ENCODE data around the gene MBOAT1.

The MBOAT1 gene
- total RNA-seq: 38.9 to 71.0 (median 49.5) reads per million in 3 donors

GRCh38 chr6:20212392-20213111, at the start of gene MBOAT1:
TSS of gene MBOAT1 (minus strand) at chr6:20212469. CDS start at chr6:20212234, 235 bp downstream.
- no peaks in the 10 kb centered on the region for H3K36me3 ChIP-seq (ENCODE audit: control insufficient read depth, insufficient read depth, low read length)
- peak; percentile 50 to 55 (median 53) for DNase-seq

GRCh38 chr6:20261685-20262084, 49.4 kb upstream of the MBOAT1 start:
- no peaks in the 10 kb centered on the region for H3K36me3 ChIP-seq (ENCODE audit: control insufficient read depth, insufficient read depth, low read length)
- no peak for DNase-seq
- no peak overlapping the region for H3K4me3 ChIP-seq (ENCODE audit: insufficient read depth, low read depth, low read length, poor library complexity, severe bottlenecking)
- H3K9me3 ChIP-seq (ENCODE audit: control insufficient read depth, low read length): no peaks in the 10 kb centered on the region
- H3K27me3 ChIP-seq (replicated peaks; ENCODE audit: control insufficient read depth, insufficient read depth, low read length, poor library complexity, severe bottlenecking): no peaks in the 10 kb centered on the region
- no peaks in the 10 kb centered on the region for H3K4me1 ChIP-seq (ENCODE audit: control insufficient read depth, insufficient read depth, low read length, poor library complexity, severe bottlenecking)
- H3K27ac ChIP-seq (ENCODE audit: insufficient read depth, low read length, poor library complexity, severe bottlenecking): no peak overlapping the region

More at GRCh38 chr6:20212392-20213111, at the start of gene MBOAT1:
- H3K9me3 ChIP-seq (ENCODE audit: control insufficient read depth, low read length): no peaks in the 10 kb centered on the region
- no peaks in the 10 kb centered on the region for H3K27me3 ChIP-seq (replicated peaks; ENCODE audit: control insufficient read depth, insufficient read depth, low read length, poor library complexity, severe bottlenecking)
- H3K27ac ChIP-seq (ENCODE audit: insufficient read depth, low read length, poor library complexity, severe bottlenecking): peak within 1 kb of the TSS; percentile 68
- peak within 1 kb of the TSS; percentile 79 for H3K4me3 ChIP-seq (ENCODE audit: insufficient read depth, low read depth, low read length, poor library complexity, severe bottlenecking)
- H3K4me1 ChIP-seq (ENCODE audit: control insufficient read depth, insufficient read depth, low read length, poor library complexity, severe bottlenecking): peaks cover 21% of the 10 kb centered on the region

- H3K9me3 ChIP-seq (ENCODE audit: control insufficient read depth, low read length): no peaks in the 10 kb centered on the region
- no peak for DNase-seq
Observed at GRCh38 chr6:20260360-20260759, 48.1 kb upstream of the MBOAT1 start.

GRCh38 chr6:20259316-20260049, 47.2 kb upstream of the MBOAT1 start:
- DNase-seq: no peak
- Histone ChIP-seq H3K27ac (ENCODE audit: insufficient read depth, low read length, poor library complexity, severe bottlenecking) (no peak overlapping the region), H3K4me1 (ENCODE audit: control insufficient read depth, insufficient read depth, low read length, poor library complexity, severe bottlenecking) (no peaks in the 10 kb centered on the region), H3K27me3 (replicated peaks; ENCODE audit: control insufficient read depth, insufficient read depth, low read length, poor library complexity, severe bottlenecking) (no peaks in the 10 kb centered on the region), H3K4me3 (ENCODE audit: insufficient read depth, low read depth, low read length, poor library complexity, severe bottlenecking) (no peak overlapping the region), H3K9me3 (ENCODE audit: control insufficient read depth, low read length) (no peaks in the 10 kb centered on the region), H3K36me3 (ENCODE audit: control insufficient read depth, insufficient read depth, low read length) (no peaks in the 10 kb centered on the region)

More at GRCh38 chr6:20260360-20260759, 48.1 kb upstream of the MBOAT1 start:
- H3K4me1 ChIP-seq (ENCODE audit: control insufficient read depth, insufficient read depth, low read length, poor library complexity, severe bottlenecking): no peaks in the 10 kb centered on the region
- H3K36me3 ChIP-seq (ENCODE audit: control insufficient read depth, insufficient read depth, low read length): no peaks in the 10 kb centered on the region
- H3K27ac ChIP-seq (ENCODE audit: insufficient read depth, low read length, poor library complexity, severe bottlenecking): no peak overlapping the region
- H3K4me3 ChIP-seq (ENCODE audit: insufficient read depth, low read depth, low read length, poor library complexity, severe bottlenecking): no peak overlapping the region
- no peaks in the 10 kb centered on the region for H3K27me3 ChIP-seq (replicated peaks; ENCODE audit: control insufficient read depth, insufficient read depth, low read length, poor library complexity, severe bottlenecking)

- no peak for DNase-seq
- H3K36me3 ChIP-seq (ENCODE audit: control insufficient read depth, insufficient read depth, low read length): no peaks in the 10 kb centered on the region
- no peak overlapping the region for H3K4me3 ChIP-seq (ENCODE audit: insufficient read depth, low read depth, low read length, poor library complexity, severe bottlenecking)
- H3K27ac ChIP-seq (ENCODE audit: insufficient read depth, low read length, poor library complexity, severe bottlenecking): no peak overlapping the region
- no peaks in the 10 kb centered on the region for H3K27me3 ChIP-seq (replicated peaks; ENCODE audit: control insufficient read depth, insufficient read depth, low read length, poor library complexity, severe bottlenecking)
- no peaks in the 10 kb centered on the region for H3K4me1 ChIP-seq (ENCODE audit: control insufficient read depth, insufficient read depth, low read length, poor library complexity, severe bottlenecking)
- H3K9me3 ChIP-seq (ENCODE audit: control insufficient read depth, low read length): no peaks in the 10 kb centered on the region
Observed at GRCh38 chr6:20255428-20255827, 43.2 kb upstream of the MBOAT1 start.

GRCh38 chr6:20254295-20254694, 42.0 kb upstream of the MBOAT1 start:
- H3K9me3 ChIP-seq (ENCODE audit: control insufficient read depth, low read length): no peaks in the 10 kb centered on the region
- H3K27me3 ChIP-seq (replicated peaks; ENCODE audit: control insufficient read depth, insufficient read depth, low read length, poor library complexity, severe bottlenecking): no peaks in the 10 kb centered on the region

GRCh38 chr6:20253021-20253420, 40.8 kb upstream of the MBOAT1 start:
- Histone ChIP-seq H3K4me1 (ENCODE audit: control insufficient read depth, insufficient read depth, low read length, poor library complexity, severe bottlenecking) (no peaks in the 10 kb centered on the region), H3K27me3 (replicated peaks; ENCODE audit: control insufficient read depth, insufficient read depth, low read length, poor library complexity, severe bottlenecking) (no peaks in the 10 kb centered on the region), H3K36me3 (ENCODE audit: control insufficient read depth, insufficient read depth, low read length) (no peaks in the 10 kb centered on the region), H3K9me3 (ENCODE audit: control insufficient read depth, low read length) (no peaks in the 10 kb centered on the region), H3K27ac (ENCODE audit: insufficient read depth, low read length, poor library complexity, severe bottlenecking) (no peak overlapping the region), H3K4me3 (ENCODE audit: insufficient read depth, low read depth, low read length, poor library complexity, severe bottlenecking) (no peak overlapping the region)
- DNase-seq: no peak

More at GRCh38 chr6:20254295-20254694, 42.0 kb upstream of the MBOAT1 start:
- no peak for DNase-seq
- no peak overlapping the region for H3K4me3 ChIP-seq (ENCODE audit: insufficient read depth, low read depth, low read length, poor library complexity, severe bottlenecking)
- no peak overlapping the region for H3K27ac ChIP-seq (ENCODE audit: insufficient read depth, low read length, poor library complexity, severe bottlenecking)
- no peaks in the 10 kb centered on the region for H3K36me3 ChIP-seq (ENCODE audit: control insufficient read depth, insufficient read depth, low read length)
- no peaks in the 10 kb centered on the region for H3K4me1 ChIP-seq (ENCODE audit: control insufficient read depth, insufficient read depth, low read length, poor library complexity, severe bottlenecking)

GRCh38 chr6:20252311-20252710, 40.0 kb upstream of the MBOAT1 start:
- DNase-seq: no peak
- H3K9me3 ChIP-seq (ENCODE audit: control insufficient read depth, low read length): no peaks in the 10 kb centered on the region
- H3K36me3 ChIP-seq (ENCODE audit: control insufficient read depth, insufficient read depth, low read length): no peaks in the 10 kb centered on the region
- H3K4me1 ChIP-seq (ENCODE audit: control insufficient read depth, insufficient read depth, low read length, poor library complexity, severe bottlenecking): no peaks in the 10 kb centered on the region
- H3K27ac ChIP-seq (ENCODE audit: insufficient read depth, low read length, poor library complexity, severe bottlenecking): no peak overlapping the region
- no peaks in the 10 kb centered on the region for H3K27me3 ChIP-seq (replicated peaks; ENCODE audit: control insufficient read depth, insufficient read depth, low read length, poor library complexity, severe bottlenecking)
- no peak overlapping the region for H3K4me3 ChIP-seq (ENCODE audit: insufficient read depth, low read depth, low read length, poor library complexity, severe bottlenecking)

- Histone ChIP-seq H3K27ac (ENCODE audit: insufficient read depth, low read length, poor library complexity, severe bottlenecking) (no peak overlapping the region), H3K36me3 (ENCODE audit: control insufficient read depth, insufficient read depth, low read length) (no peaks in the 10 kb centered on the region), H3K27me3 (replicated peaks; ENCODE audit: control insufficient read depth, insufficient read depth, low read length, poor library complexity, severe bottlenecking) (no peaks in the 10 kb centered on the region), H3K9me3 (ENCODE audit: control insufficient read depth, low read length) (no peaks in the 10 kb centered on the region), H3K4me3 (ENCODE audit: insufficient read depth, low read depth, low read length, poor library complexity, severe bottlenecking) (no peak overlapping the region), H3K4me1 (ENCODE audit: control insufficient read depth, insufficient read depth, low read length, poor library complexity, severe bottlenecking) (no peaks in the 10 kb centered on the region)
- DNase-seq: no peak
Observed at GRCh38 chr6:20251525-20251924, 39.3 kb upstream of the MBOAT1 start.

GRCh38 chr6:20246125-20246524, 33.9 kb upstream of the MBOAT1 start:
- Histone ChIP-seq H3K4me3 (ENCODE audit: insufficient read depth, low read depth, low read length, poor library complexity, severe bottlenecking) (no peak overlapping the region), H3K27ac (ENCODE audit: insufficient read depth, low read length, poor library complexity, severe bottlenecking) (no peak overlapping the region), H3K27me3 (replicated peaks; ENCODE audit: control insufficient read depth, insufficient read depth, low read length, poor library complexity, severe bottlenecking) (no peaks in the 10 kb centered on the region), H3K4me1 (ENCODE audit: control insufficient read depth, insufficient read depth, low read length, poor library complexity, severe bottlenecking) (no peaks in the 10 kb centered on the region), H3K36me3 (ENCODE audit: control insufficient read depth, insufficient read depth, low read length) (no peaks in the 10 kb centered on the region), H3K9me3 (ENCODE audit: control insufficient read depth, low read length) (no peaks in the 10 kb centered on the region)
- no peak for DNase-seq

Data from effector memory CD4-positive, alpha-beta T cell (primary cell).